GM18873 (cell line): ENCODE results near the gene ZDHHC13.
A peak's percentile ranks its signal among the peaks of the same experiment; 100 is the strongest.

ENCODE experiments used
- ATAC-seq: cut with Tn5 transposase; IDR thresholded peaks from one replicate; pipeline ENCODE4 v1.9.1; 2021; ENCODE audit warnings: mild to moderate bottlenecking, moderate library complexity, moderate number of reproducible peaks; ENCODE audit not compliant: unreplicated experiment, low FRiP score

The ZDHHC13 gene, protein sequence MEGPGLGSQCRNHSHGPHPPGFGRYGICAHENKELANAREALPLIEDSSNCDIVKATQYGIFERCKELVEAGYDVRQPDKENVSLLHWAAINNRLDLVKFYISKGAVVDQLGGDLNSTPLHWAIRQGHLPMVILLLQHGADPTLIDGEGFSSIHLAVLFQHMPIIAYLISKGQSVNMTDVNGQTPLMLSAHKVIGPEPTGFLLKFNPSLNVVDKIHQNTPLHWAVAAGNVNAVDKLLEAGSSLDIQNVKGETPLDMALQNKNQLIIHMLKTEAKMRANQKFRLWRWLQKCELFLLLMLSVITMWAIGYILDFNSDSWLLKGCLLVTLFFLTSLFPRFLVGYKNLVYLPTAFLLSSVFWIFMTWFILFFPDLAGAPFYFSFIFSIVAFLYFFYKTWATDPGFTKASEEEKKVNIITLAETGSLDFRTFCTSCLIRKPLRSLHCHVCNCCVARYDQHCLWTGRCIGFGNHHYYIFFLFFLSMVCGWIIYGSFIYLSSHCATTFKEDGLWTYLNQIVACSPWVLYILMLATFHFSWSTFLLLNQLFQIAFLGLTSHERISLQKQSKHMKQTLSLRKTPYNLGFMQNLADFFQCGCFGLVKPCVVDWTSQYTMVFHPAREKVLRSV

DNA sequence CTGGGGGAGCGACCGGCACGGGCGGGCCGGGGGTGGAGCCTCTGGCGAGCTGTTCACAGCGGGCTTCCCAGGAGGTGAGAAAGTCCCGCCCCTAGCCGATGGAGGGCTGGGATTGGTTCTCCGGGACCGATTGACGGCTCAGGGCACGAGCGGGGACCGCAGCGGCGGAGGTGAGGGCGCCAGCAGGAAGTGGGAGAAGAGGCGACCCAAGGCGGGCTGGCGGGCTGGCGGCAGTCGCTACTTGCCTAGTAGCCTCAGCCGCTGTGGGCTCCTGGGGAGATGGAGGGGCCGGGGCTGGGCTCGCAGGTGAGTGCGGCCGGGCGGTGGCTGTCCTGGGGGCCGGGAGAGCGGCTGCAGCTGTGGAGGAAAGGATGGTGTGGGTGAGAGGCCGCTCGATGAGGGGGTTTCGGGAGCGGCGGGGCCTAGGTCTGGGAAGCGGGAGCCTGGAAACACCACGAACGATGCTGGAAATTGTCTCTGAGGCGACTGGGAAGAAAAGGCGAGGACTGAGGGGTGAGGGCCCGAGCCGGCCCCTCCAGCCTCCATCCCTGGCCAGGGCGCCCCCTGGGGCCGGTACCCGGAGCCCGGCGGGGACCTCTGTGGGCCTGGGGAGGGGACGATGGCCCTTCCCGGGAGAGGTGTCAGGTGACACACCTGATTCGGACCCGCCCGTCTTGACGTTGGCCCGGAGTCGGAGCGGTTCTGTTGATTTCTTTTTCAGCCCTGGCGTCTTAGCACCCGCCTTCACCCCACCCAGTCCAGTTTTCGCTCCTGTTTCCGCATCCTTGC lies at the start of gene ZDHHC13:
ZDHHC13 (plus strand) TSS at position 198 of the 789 bp plus-strand sequence; CDS start at position 280, 82 bp downstream.
- peak; percentile 98 for ATAC-seq

DNA sequence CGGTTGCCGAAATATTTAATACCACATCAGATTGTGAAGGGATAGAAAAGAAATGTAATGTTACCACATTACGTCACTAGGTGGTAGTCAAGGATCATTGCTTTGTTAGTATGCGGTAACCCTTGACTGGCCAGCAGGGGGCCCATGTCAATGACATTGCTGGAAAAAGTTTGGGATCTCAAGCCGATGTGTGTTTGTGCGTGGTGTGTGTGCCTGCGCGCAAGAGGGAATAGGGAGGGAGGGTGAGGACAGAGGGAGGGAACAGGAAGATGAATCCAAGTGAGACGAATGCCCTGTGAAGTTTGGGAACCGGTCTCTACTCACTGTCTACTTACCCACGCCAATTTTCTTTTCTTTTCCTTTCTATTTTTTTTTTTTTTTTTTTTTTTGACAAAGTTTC lies 45.7 kb upstream of the ZDHHC13 start:
- peak; percentile 93 for ATAC-seq

DNA sequence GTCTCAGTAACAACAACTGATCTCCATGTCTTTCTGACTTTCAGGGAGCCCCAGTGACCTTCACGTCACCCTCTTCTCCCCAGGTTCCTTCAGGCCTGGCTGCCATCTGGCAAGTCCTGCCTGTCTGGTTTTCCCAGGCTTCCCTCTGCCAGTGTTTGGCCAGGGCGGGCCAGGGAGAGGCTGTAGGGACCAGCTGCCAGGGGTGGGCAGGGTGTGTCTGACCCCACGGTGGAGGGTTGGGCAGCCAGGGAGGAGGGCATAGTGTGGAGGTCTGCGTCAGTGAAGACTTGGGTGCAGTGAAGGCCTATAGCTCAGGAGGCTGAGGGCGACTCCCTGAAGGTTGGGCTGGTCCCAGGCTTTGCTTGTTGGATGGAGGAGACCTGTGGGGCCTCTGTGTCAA lies 44.5 kb upstream of the ZDHHC13 start:
- ATAC-seq = no peak

DNA sequence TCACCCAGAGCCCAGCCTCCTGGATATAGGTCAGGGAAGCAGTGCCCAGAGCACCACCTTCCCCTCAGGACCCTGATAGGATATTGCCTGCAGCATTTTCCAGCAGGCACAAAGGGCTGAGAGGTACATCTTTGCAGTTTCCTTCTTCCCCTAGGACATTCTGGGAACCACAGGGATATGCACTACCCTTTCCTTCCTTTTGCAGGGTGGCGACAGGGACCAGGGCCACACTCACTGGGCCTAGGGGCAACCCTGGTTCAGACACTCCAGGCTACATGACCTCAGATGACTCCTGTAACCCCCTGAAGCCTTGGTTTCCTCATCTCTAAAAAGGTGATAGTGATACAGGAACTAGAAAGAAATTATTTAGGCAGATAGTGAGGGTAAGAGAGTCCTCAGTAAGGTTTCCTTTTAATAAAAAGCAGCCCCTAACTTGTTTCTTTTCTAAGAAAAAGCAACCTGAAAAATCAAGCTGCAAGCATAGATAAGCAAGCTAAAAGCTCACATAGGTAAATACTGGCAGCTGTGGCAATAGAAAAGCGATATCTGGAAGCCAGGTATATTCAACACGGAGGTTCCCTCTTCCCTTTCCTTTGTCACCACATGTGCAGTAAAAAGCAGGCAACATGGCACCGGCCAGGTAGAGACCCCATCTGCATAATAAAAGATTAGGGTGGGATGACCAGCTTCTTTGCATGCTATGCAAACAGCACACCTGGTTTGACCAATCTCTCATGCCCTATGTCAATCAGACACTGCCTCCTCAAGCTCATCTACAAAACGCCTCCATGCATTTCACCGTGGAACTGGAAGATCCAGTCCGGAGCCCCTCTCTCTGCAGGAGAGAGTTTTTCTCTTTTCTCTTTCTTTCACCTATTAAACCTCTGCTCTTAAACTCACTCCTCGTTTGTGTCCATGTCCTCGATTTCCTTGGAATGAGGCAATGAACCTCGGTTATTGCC lies 43.2 kb upstream of the ZDHHC13 start:
- ATAC-seq = no peak

DNA sequence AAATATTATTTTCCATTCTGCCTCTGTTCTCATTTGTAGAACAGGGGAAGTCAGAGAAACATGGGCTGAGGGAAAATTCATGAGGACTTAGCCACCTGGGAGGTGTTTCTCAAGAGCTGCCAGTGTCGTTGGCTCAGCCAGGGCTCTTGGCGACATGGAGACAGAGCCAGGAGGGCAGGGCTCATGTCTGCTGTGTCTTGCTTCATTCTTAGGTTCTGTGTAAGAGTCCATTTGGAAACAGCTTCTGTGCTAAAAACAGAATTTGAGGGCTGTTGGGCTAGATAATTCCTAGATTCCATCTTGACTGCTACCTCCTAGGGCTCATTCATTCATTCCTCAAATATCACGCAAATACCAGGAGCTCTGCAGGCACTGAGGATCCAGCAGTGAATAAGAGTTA lies 41.3 kb upstream of the ZDHHC13 start:
- ATAC-seq = no peak

DNA sequence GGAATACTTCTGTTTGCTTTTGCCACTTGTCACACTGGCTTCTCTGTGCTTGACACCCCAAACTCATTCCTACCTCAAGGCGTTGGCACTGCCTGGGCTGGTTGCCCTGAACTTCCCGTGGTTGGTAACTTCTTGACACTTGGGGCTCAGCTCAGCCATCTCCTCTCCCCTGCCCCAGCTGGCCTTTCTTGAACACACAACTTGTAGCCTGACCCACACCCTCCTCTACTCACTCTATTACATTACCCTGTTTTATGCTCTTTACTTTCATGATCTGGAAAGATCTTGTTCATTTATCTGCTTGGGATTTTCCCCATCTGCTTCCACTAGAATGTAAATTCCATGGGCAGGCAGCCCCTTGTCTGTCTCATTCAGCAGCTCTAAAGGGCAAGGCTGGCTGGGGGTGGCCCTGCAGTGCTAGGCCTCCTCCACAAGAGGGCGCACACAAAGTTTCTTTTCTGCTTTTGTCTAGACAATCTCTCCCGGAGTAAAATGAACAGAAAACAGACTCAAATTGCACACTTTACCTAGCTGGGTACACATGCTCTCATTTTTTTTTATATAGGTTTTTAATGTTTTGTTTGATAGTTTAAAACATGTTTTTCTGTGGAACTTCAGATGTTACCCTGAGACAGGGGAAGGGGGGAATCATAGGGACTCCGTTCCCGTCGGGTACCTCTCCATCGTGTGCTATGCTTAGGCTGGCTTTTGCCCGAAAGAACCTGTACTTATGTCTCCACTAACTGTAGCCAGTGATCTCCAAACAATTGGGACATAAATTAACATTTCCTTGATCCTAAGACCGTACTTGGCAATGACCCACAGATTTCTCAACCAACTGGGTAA lies 40.0 kb upstream of the ZDHHC13 start:
- ATAC-seq = peak; percentile 66

DNA sequence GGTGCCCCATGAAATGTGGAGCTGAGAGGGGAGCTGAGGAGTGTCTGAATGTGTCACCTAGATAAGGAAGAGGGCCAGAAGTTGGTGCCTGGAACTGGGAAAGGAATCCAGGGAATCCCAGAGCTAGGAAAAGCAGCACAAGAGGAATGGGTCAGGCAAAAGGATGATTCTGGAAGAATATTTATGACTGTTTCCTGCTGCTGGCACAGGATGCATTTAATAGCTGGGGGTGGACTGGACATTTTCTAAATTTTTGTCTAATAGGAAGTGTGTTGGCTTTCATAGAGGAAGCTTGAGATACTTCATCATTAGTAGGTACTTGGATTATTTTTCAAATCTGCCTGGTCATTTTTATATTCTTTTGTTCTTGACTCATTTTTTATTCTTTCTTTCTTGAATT lies 39.0 kb upstream of the ZDHHC13 start:
- no peak for ATAC-seq

DNA sequence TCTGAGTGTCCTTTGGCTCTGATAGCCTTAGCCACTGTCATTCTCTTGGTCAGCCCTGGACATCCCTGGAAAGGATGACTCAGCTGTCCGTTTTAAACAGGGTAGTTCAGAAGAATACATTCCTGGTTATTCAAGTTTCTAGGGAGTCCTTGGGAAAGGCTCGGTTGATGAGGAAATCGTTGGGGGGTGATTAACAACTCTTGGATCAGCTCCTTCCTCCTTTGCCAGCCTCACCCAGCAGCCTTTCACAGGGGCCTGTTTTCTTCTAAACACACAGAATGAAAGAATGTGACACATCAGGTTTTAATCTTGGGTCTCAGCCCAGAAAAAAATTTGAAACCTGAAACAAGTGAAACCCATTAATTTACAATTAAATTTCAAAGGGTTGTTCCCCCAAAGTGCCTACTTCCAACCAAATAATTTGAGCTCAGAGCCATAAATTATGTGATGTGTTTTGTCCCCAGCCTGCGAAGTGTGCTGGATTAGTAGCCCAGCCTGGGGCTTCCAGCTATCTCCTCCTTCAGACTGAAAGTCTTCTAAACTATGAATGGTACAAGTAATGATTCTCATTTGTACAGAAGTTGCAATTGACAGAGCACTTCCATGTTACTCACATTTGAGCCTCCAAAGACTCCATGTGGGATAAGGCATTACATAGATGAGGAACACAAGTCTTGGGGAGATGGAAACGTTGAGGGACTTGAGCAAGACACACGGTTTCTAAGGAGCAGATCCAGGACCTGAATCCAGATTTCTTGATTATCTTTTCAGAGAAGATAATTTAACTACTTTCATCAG lies 37.1 kb upstream of the ZDHHC13 start:
- no peak for ATAC-seq

DNA sequence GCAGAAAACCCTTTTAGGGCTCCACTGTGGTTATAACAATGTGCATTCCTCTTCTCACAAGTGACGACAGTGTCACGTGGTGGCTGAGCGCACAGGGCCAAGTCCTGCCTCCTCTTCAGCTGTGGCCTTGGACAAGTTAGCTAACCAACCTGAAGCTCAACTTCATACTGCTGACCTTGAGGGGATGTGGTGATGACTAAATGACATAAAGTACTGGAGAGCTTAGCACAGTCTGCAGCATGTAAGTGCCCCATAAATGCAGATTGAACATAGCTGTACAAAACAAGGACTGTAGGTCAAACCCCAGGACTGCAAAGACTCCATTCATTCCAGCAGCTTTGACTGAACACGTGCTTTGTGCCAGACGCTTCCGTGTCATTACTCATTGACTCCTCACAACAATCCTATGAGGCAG lies 36.4 kb upstream of the ZDHHC13 start:
- no peak for ATAC-seq

DNA sequence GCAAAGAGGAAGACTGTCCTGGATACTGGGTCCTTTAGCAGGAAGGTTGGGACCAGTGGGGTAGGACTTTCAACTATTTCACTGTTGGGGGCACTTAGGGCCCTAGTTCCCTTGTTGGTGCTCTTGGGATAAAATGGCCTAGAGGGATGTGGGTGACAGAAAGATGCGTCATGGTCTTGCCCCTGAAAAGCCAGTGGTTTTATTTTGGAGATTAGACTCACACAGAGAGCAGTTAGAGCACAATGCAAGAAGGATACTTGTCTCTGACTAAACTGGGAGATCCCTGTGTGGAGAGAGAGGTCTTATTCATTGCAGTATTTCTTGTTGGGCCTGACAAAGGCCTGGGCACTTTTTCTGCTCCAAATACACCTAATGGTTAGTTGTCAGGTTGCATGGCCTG lies 33.8 kb upstream of the ZDHHC13 start:
- ATAC-seq = no peak

DNA sequence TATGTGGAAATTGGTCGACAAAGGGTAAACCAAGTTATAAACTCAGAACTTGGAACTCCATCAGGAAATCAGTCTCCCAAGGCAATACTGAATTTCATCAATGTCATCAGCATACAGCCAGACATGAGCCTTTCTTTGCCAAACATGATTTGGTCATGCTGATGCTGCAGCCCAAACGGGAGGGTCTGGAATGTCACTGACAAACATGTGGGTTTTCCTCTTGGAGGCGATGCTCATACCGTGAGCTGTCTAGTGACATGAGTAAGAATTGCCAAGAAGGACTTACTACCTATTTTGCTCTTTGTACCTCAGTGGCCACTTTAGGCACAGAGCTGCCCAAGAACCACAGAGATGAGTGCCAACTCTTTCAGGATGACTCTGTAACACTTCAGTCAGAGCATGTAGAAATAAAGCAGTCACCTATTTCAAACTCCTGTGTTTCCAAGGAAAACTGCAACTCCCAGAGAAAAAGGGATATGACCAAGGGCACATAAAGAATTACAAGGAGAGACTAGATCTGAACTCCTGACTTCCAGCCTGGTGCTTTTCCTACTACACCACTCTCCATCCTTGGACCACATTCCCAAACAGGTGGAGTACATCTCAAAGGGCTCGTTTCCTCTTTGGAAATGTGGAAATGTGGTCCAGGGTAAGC lies 32.2 kb upstream of the ZDHHC13 start:
- ATAC-seq = no peak

DNA sequence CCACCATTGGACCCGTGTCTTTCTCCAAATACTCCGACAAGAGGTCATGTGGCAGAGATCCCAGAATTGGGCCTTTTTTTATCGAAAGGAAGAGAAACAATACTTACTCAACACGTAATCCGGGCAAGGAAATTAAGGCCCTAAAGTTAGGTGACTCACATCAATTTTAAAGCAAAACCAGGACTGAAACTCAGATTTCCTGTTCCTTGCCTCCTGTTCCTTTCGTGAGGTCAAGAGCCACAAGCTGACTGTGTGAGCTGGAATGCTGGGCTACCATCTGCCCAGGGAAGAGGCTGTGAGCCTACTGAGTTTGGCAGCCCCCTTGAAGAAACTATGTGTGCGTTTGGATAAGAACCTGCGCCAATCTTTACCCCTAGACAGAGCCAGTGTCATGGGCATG lies 29.3 kb upstream of the ZDHHC13 start:
- ATAC-seq = no peak

DNA sequence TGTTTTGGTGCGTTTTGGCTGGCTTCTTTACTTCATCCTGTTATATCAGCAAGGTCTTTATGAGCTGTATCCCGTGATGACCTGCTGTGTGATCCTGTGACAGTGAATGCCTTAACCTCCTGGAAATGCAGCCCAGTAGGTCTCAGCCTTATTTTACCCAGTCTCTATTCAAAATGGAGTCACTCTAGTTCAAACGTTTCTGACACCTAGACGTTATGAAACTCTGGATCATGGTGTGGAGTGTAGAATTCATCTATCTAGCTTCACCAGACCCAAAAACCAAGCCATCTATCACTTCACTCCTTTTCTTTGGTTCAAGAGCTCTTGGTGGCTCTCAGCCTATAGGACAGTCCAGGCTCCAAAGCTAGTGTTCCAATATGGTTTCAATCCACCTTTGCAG lies 28.2 kb upstream of the ZDHHC13 start:
- no peak for ATAC-seq

DNA sequence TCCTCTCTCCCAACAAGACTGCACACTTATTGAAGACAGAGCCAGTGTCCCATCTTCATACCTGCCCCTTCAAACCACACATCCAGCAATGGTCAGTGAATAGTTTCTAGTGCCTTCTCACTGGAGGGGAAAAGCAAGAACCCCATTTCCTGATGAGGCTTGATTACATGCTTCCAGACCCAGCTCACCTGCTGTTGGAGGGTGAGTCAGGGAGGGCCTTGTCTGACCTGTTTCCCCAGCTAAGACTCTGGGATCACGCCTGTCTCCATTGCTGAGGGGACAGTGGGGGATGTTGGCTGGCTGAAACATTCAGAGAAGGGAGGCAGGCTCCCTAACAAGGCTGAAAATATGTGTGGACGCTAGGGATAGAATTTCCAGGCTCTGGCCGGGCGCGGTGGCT lies 27.5 kb upstream of the ZDHHC13 start:
- no peak for ATAC-seq

DNA sequence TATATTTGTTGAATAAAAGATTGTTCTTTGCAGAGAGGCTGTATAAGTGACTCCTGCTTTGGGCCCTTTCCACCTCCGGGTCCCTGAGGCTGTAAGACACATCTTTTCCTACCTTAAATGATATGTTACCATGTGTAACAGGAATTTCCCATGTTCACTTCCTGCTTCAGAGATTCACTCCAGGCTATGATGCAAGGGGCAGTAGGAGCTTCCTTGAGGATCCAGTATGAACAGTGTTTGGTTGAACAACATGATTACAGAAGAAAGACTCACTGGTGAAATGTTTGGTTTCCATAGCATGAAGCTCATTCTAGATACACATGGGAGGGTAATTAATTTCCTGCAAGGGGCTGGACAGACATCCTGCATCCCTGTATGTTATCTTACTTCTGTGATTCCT lies 25.6 kb upstream of the ZDHHC13 start:
- no peak for ATAC-seq

DNA sequence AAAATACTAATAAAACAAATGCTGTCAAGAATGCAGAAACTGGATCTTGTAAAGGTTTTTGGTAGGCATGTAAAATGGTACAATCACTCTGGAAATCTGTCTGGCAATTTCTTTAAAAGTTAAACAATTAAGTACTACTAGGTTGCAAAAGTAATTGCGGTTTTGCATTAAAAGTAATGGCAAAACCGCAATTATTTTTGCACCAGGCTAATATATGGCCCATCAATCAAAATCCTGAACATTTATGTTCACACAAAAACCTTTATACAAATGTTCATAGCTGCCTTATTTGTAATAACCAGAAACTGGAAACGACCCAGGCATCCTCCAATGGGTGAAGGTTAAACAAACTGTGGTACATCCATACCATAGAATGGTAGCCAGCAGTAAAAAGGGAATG lies 24.6 kb upstream of the ZDHHC13 start:
- no peak for ATAC-seq

DNA sequence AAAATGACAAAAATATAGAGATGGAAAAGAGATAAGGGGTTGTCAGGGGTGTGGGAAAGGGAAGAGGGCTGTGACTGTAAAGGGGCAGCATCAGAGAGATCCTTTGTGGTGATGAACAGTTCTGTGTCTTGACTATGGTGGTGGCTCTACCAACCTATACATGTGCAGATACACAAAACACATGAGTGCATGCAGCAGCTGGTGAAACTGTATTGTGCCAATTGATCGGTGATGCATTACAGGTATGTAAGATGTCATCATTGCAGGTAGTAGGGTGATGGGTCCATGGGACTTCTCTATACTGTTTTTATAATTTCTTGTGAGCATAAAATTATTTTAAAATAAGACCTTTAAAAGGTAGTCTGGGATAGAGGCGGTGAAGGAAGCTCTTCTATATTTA lies 24.1 kb upstream of the ZDHHC13 start:
- no peak for ATAC-seq

DNA sequence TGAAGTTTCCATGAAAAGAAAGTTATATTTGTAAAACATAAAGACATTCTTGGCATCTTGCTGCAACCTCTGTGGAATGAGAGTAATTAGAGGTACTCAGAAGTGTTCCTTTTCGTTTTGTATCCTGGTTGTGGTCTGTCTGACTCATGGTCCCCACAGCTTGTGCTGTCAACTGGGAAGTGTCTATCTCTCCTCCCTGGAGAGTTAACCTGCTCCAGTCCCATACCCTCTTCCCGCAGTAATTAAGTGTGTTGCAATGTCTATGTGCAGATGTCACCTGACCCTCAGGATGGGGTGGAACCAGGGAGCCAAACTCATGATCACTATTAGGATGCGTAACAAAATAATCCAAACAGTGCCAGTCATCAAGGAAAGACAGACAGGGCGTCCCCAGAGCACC lies 23.0 kb upstream of the ZDHHC13 start:
- no peak for ATAC-seq
